Tibial nerve (tissue), 4 donors: ENCODE results near the gene SHF.

ENCODE experiments used
- CTCF ChIP-seq, 5 experiments: fragments of 200-600 bp in 3 of 5; fragments of 450-650 bp in 2 of 5; sonication (generic) in 3 of 5; IDR thresholded peaks; one replicate each; pipeline ENCODE4 v1.5.1; 2016 to 2019; ENCODE audit warnings: antibody characterized with exemption in 5 of 5, mild to moderate bottlenecking in 3 of 5, moderate library complexity in 2 of 5
- EP300 ChIP-seq, 2 donors: sonication (generic); formaldehyde crosslinking; IDR thresholded peaks; one replicate each; pipeline ENCODE4 v1.6.1; 2017; ENCODE audit warnings: antibody characterized with exemption in 2 of 2, mild to moderate bottlenecking in 1 of 2
- POLR2A ChIP-seq, 2 donors: fragments of 450-650 bp; IDR thresholded peaks; one replicate each; pipeline ENCODE4 v1.6.1; 2017; ENCODE audit warnings: antibody characterized with exemption in 2 of 2, mild to moderate bottlenecking in 2 of 2, moderate library complexity in 2 of 2

- TF ChIP-seq CTCF (IDR thresholded peaks at IDR 0.05) = no peak
- TF ChIP-seq POLR2A (IDR thresholded peaks at IDR 0.05) = no peak
- TF ChIP-seq EP300 (IDR thresholded peaks at IDR 0.05) = no peak
Observed at GRCh38 chr15:45186771-45187577, 792 bp downstream of the SHF start.
